Ishikawa (cell line): Measurements from ENCODE around the gene PIEZO2.

Experiments used
- CREB1 ChIP-seq: IDR thresholded peaks from 2 replicates; pipeline ENCODE4 v1.6.1; 2012; ENCODE audit warnings: low read depth
- EP300 ChIP-seq: IDR thresholded peaks from 2 replicates; pipeline ENCODE4 v1.6.1; 2012; ENCODE audit warnings: borderline replicate concordance
- FOXM1 ChIP-seq: IDR thresholded peaks from 2 replicates; pipeline ENCODE4 v1.6.1; 2012; ENCODE audit warnings: low read depth, borderline replicate concordance
- MAX ChIP-seq: IDR thresholded peaks from 2 replicates; pipeline ENCODE4 v1.6.1; 2012
- NFIC ChIP-seq: IDR thresholded peaks from 2 replicates; pipeline ENCODE4 v1.6.1; 2012
- RAD21 ChIP-seq: IDR thresholded peaks from 2 replicates; pipeline ENCODE4 v1.6.1; 2012; ENCODE audit warnings: low read depth
- REST ChIP-seq: IDR thresholded peaks from 2 replicates; pipeline ENCODE4 v1.6.1; 2012; ENCODE audit warnings: low read depth, mild to moderate bottlenecking
- TAF1 ChIP-seq: IDR thresholded peaks from 2 replicates; pipeline ENCODE4 v1.6.1; 2012; ENCODE audit warnings: low read depth, mild to moderate bottlenecking
- TCF12 ChIP-seq: IDR thresholded peaks from 2 replicates; pipeline ENCODE4 v1.6.1; 2012; ENCODE audit warnings: low read depth
- YY1 ChIP-seq: IDR thresholded peaks from 2 replicates; pipeline ENCODE4 v1.6.1; 2012; ENCODE audit warnings: low read depth

GRCh38 chr18:10923551-10924070, 225.8 kb downstream of the PIEZO2 start:
- no peak for TF ChIP-seq MAX
- no peak for TF ChIP-seq TAF1
- no peak for TF ChIP-seq RAD21
- no peak for TF ChIP-seq YY1
- TF ChIP-seq EP300, result no peak
- no peak for TF ChIP-seq REST
- no peak for TF ChIP-seq FOXM1
- no peak for TF ChIP-seq TCF12
- no peak for TF ChIP-seq NFIC
- no peak for TF ChIP-seq CREB1
